HEK293 (cell line): ENCODE data around the gene SPRR3.

Experiments used
- CTCF ChIA-PET: fragments of 350-600 bp; formaldehyde crosslinking; extraction: SDS; loops from one replicate; lab custom pipeline; 2021; ENCODE audit warnings: antibody characterized with exemption; lab: Yijun Ruan, JAX
- POLR2A ChIA-PET: fragments of 300-600 bp; formaldehyde crosslinking; extraction: SDS; loops from one replicate; lab custom pipeline; 2020; ENCODE audit warnings: antibody characterized with exemption, inconsistent platforms; lab: Yijun Ruan, JAX
- H3K27ac ChIP-seq: fragments of 200-500 bp; sonication (Bioruptor generic); 2 replicates; pipeline ENCODE4 v1.5.1; 2014; ENCODE audit warnings: low read depth, low read length, control low read depth, inconsistent platforms; ENCODE audit errors: extremely low read depth
- H3K36me3 ChIP-seq, 2 experiments: fragments of 200-500 bp in 1 of 2; sonication (Bioruptor generic) in 1 of 2; 1 replicate in 1 of 2; 2 replicates in 1 of 2; pipeline ENCODE4 v1.5.1; 2014 to 2017; ENCODE audit warnings: inconsistent platforms in 2 of 2, low read length in 2 of 2; ENCODE audit not compliant: control insufficient read depth in 2 of 2, insufficient read depth in 1 of 2
- H3K4me1 ChIP-seq: fragments of 200-500 bp; sonication (Bioruptor generic); 2 replicates; pipeline ENCODE4 v1.5.1; 2014; ENCODE audit warnings: mild to moderate bottlenecking, low read length, inconsistent platforms; ENCODE audit not compliant: control insufficient read depth, insufficient read depth
- H3K4me3 ChIP-seq: 2 replicates; pipeline ENCODE4 v1.5.1; 2011; ENCODE audit warnings: low read depth, mild to moderate bottlenecking, control low read depth, low read length, moderate library complexity
- H3K9me3 ChIP-seq: fragments of 200-500 bp; sonication (Bioruptor generic); 2 replicates; pipeline ENCODE4 v1.5.1; 2014; ENCODE audit warnings: low read depth, low read length, inconsistent platforms; ENCODE audit not compliant: control insufficient read depth, insufficient read depth
- AEBP2 ChIP-seq: fragments of 450-650 bp; formaldehyde crosslinking; IDR thresholded peaks from 2 replicates; pipeline ENCODE4 v1.5.1; 2016; ENCODE audit warnings: missing biosample characterization, missing genetic modification characterization, borderline replicate concordance
- EGR2 ChIP-seq: fragments of 450-650 bp; formaldehyde crosslinking; IDR thresholded peaks from 2 replicates; pipeline ENCODE4 v1.5.1; 2016; ENCODE audit warnings: low read depth, missing biosample characterization, missing genetic modification characterization
- HOXA7 ChIP-seq: sonication (generic); formaldehyde crosslinking; IDR thresholded peaks from 2 replicates; pipeline ENCODE4 v1.8.1; 2022; ENCODE audit warnings: missing genetic modification reagents, borderline replicate concordance
- PRDM10 ChIP-seq: fragments of 450-650 bp; formaldehyde crosslinking; IDR thresholded peaks from 2 replicates; pipeline ENCODE4 v1.5.1; 2016; ENCODE audit warnings: missing biosample characterization, missing genetic modification characterization
- PRDM2 ChIP-seq: fragments of 450-650 bp; formaldehyde crosslinking; IDR thresholded peaks from 2 replicates; pipeline ENCODE4 v1.5.1; 2016; ENCODE audit warnings: missing biosample characterization, missing genetic modification characterization, borderline replicate concordance
- PRDM6 ChIP-seq: fragments of 450-650 bp; formaldehyde crosslinking; IDR thresholded peaks from 2 replicates; pipeline ENCODE4 v1.5.1; 2017; ENCODE audit warnings: missing biosample characterization, missing genetic modification characterization
- SALL2 ChIP-seq: fragments of 450-650 bp; formaldehyde crosslinking; IDR thresholded peaks from 2 replicates; pipeline ENCODE4 v1.5.0; 2017; ENCODE audit warnings: missing biosample characterization, mild to moderate bottlenecking, missing genetic modification characterization, borderline replicate concordance
- WT1 ChIP-seq: fragments of 450-650 bp; formaldehyde crosslinking; IDR thresholded peaks from 2 replicates; pipeline ENCODE4 v1.5.1; 2016; ENCODE audit warnings: missing biosample characterization, missing genetic modification characterization
- YY2 ChIP-seq: fragments of 450-650 bp; formaldehyde crosslinking; IDR thresholded peaks from 2 replicates; pipeline ENCODE4 v1.5.1; 2016; ENCODE audit warnings: missing biosample characterization, missing genetic modification characterization
- ZBTB7A ChIP-seq: fragments of 450-650 bp; formaldehyde crosslinking; IDR thresholded peaks from 2 replicates; pipeline ENCODE4 v1.5.1; 2016; ENCODE audit warnings: low read depth, missing biosample characterization, missing genetic modification characterization
- ZFP41 ChIP-seq: fragments of 450-650 bp; formaldehyde crosslinking; IDR thresholded peaks from 2 replicates; pipeline ENCODE4 v1.5.1; 2016; ENCODE audit warnings: missing biosample characterization, missing genetic modification characterization, borderline replicate concordance
- ZNF132 ChIP-seq: fragments of 450-650 bp; formaldehyde crosslinking; IDR thresholded peaks from 2 replicates; pipeline ENCODE4 v1.5.1; 2017; ENCODE audit warnings: missing biosample characterization, missing genetic modification characterization, borderline replicate concordance
- ZNF350 ChIP-seq: fragments of 450-650 bp; formaldehyde crosslinking; IDR thresholded peaks from 2 replicates; pipeline ENCODE4 v1.5.0; 2017; ENCODE audit warnings: missing biosample characterization, mild to moderate bottlenecking, missing genetic modification characterization
- ZNF561 ChIP-seq: fragments of 450-650 bp; IDR thresholded peaks from 2 replicates; pipeline ENCODE4 v1.5.1; 2018; ENCODE audit warnings: missing biosample characterization, missing genetic modification characterization, borderline replicate concordance
- ZNF600 ChIP-seq: fragments of 450-650 bp; formaldehyde crosslinking; IDR thresholded peaks from 2 replicates; pipeline ENCODE4 v1.5.1; 2016; ENCODE audit warnings: missing biosample characterization, missing genetic modification characterization
- ZNF692 ChIP-seq: fragments of 450-650 bp; formaldehyde crosslinking; IDR thresholded peaks from 2 replicates; pipeline ENCODE4 v1.5.1; 2016; ENCODE audit warnings: missing biosample characterization, missing genetic modification characterization
- ZSCAN30 ChIP-seq: fragments of 450-650 bp; IDR thresholded peaks from 2 replicates; pipeline ENCODE4 v1.5.1; 2018; ENCODE audit warnings: missing biosample characterization, mild to moderate bottlenecking, missing genetic modification characterization, moderate library complexity

Gene SPRR3

GRCh38 chr1:152995842-152996241 is 5.7 kb upstream of the SPRR3 start (continued):
- TF ChIP-seq PRDM2 (tag by site-specific recombination): no peak
- TF ChIP-seq WT1: no peak
- TF ChIP-seq ZNF132: no peak

- no peaks in the 10 kb centered on the region for H3K9me3 ChIP-seq
- H3K4me1 ChIP-seq: no peaks in the 10 kb centered on the region
- H3K36me3 ChIP-seq: no peaks in the 10 kb centered on the region
- POLR2A ChIA-PET: no interaction called here
- no peak overlapping the region for H3K4me3 ChIP-seq
- TF ChIP-seq ZNF600 (tag by site-specific recombination) (no peak), ZNF350 (tag by site-specific recombination) (no peak), YY2 (tag by site-specific recombination) (no peak)
- H3K27ac ChIP-seq: no peak overlapping the region
- CTCF ChIA-PET: interaction anchor here (0.6 kb wide), 1 partner anchor 259 kb away, joined by 3 read pairs; no protein-coding TSS in a partner anchor
Observed at GRCh38 chr1:152996633-152997400, 4.7 kb upstream of the SPRR3 start.

GRCh38 chr1:152997901-152998300 is 3.6 kb upstream of the SPRR3 start:
- Histone ChIP-seq H3K4me1 (no peaks in the 10 kb centered on the region), H3K9me3 (no peaks in the 10 kb centered on the region), H3K27ac (no peak overlapping the region), H3K36me3 (no peaks in the 10 kb centered on the region), H3K4me3 (no peak overlapping the region)
- POLR2A ChIA-PET: no interaction called here
- CTCF ChIA-PET: no interaction called here
- TF ChIP-seq PRDM10 (tag by site-specific recombination) (no peak), ZSCAN30 (no peak), HOXA7 (no peak), SALL2 (tag by site-specific recombination) (no peak), EGR2 (tag by site-specific recombination) (no peak), ZFP41 (tag by site-specific recombination) (no peak), ZNF692 (tag by site-specific recombination) (no peak), AEBP2 (tag by site-specific recombination) (no peak), ZNF600 (tag by site-specific recombination) (no peak), PRDM6 (no peak), ZBTB7A (tag by site-specific recombination) (no peak), ZNF561 (tag by site-specific recombination) (no peak)
